Muscle layer of colon (tissue), 2 donors: ENCODE measurements around the gene NCOA6.

Experiments
- H3K27ac ChIP-seq: one replicate; pipeline ENCODE4 v1.7.0; 2013; ENCODE audit warnings: low read depth, mild to moderate bottlenecking, low read length, moderate library complexity
- H3K27me3 ChIP-seq, 2 donors: one replicate each; pipeline ENCODE4 v1.7.0; 2013; ENCODE audit warnings: low read length in 2 of 2, mild to moderate bottlenecking in 2 of 2; ENCODE audit not compliant: insufficient read depth in 2 of 2, control insufficient read depth in 1 of 2
- H3K36me3 ChIP-seq: one replicate; pipeline ENCODE4 v1.7.0; 2013; ENCODE audit warnings: mild to moderate bottlenecking, low read length; ENCODE audit not compliant: insufficient read depth
- H3K4me1 ChIP-seq: one replicate; pipeline ENCODE4 v1.7.0; 2013; ENCODE audit warnings: mild to moderate bottlenecking, low read length; ENCODE audit not compliant: insufficient read depth
- H3K4me3 ChIP-seq, 2 donors: one replicate each; pipeline ENCODE4 v1.7.0; 2013; ENCODE audit warnings: low read length in 2 of 2, low read depth in 1 of 2, mild to moderate bottlenecking in 1 of 2, moderate library complexity in 1 of 2
- H3K9ac ChIP-seq: one replicate; pipeline ENCODE4 v1.7.0; 2013; ENCODE audit warnings: low read length
- H3K9me3 ChIP-seq: one replicate; pipeline ENCODE4 v1.7.0; 2013; ENCODE audit warnings: mild to moderate bottlenecking, low read length
- donor health status: abdominal sarcoma.
- donor health status: Adenocarcinoma of cecum.

The NCOA6 gene

GRCh38 chr20:34859826-34860545 is 34.5 kb upstream of the NCOA6 start:
- H3K27me3 ChIP-seq, result no peaks in the 10 kb centered on the region
- H3K4me3 ChIP-seq, result no peak overlapping the region
- no peak overlapping the region for H3K9ac ChIP-seq
- H3K4me1 ChIP-seq, result no peaks in the 10 kb centered on the region
- H3K27ac ChIP-seq, result no peak overlapping the region
- no peaks in the 10 kb centered on the region for H3K9me3 ChIP-seq
- peaks cover 21% of the 10 kb centered on the region for H3K36me3 ChIP-seq

GRCh38 chr20:34859367-34859766 is 33.9 kb upstream of the NCOA6 start:
- Histone ChIP-seq H3K4me3 (no peak overlapping the region), H3K4me1 (no peaks in the 10 kb centered on the region), H3K27me3 (no peaks in the 10 kb centered on the region), H3K36me3 (peaks cover 27% of the 10 kb centered on the region), H3K27ac (no peak overlapping the region), H3K9me3 (no peaks in the 10 kb centered on the region), H3K9ac (no peak overlapping the region)

- H3K9me3 ChIP-seq, result no peaks in the 10 kb centered on the region
- H3K9ac ChIP-seq, result no peak overlapping the region
- no peaks in the 10 kb centered on the region for H3K4me1 ChIP-seq
- H3K27ac ChIP-seq, result no peak overlapping the region
- H3K4me3 ChIP-seq, result no peak overlapping the region
- no peaks in the 10 kb centered on the region for H3K27me3 ChIP-seq
- peaks cover 57% of the 10 kb centered on the region for H3K36me3 ChIP-seq
Observed at GRCh38 chr20:34852298-34852697, 26.8 kb upstream of the NCOA6 start.

- H3K27ac ChIP-seq, result no peak overlapping the region
Observed at GRCh38 chr20:34850969-34851368, 25.5 kb upstream of the NCOA6 start.

GRCh38 chr20:34849778-34850177 is 24.3 kb upstream of the NCOA6 start:
- no peak overlapping the region for H3K9ac ChIP-seq
- no peaks in the 10 kb centered on the region for H3K4me1 ChIP-seq
- no peak overlapping the region for H3K27ac ChIP-seq
- H3K27me3 ChIP-seq, result no peaks in the 10 kb centered on the region
- no peak overlapping the region for H3K4me3 ChIP-seq
- peaks cover 50% of the 10 kb centered on the region for H3K36me3 ChIP-seq
- no peaks in the 10 kb centered on the region for H3K9me3 ChIP-seq

More at GRCh38 chr20:34850969-34851368, 25.5 kb upstream of the NCOA6 start:
- no peak overlapping the region for H3K9ac ChIP-seq
- no peaks in the 10 kb centered on the region for H3K27me3 ChIP-seq
- no peaks in the 10 kb centered on the region for H3K4me1 ChIP-seq
- H3K4me3 ChIP-seq, result no peak overlapping the region
- H3K9me3 ChIP-seq, result no peaks in the 10 kb centered on the region
- peaks cover 53% of the 10 kb centered on the region for H3K36me3 ChIP-seq

GRCh38 chr20:34848597-34848996 is 23.1 kb upstream of the NCOA6 start:
- no peak overlapping the region for H3K4me3 ChIP-seq
- H3K27ac ChIP-seq, result no peak overlapping the region
- no peaks in the 10 kb centered on the region for H3K27me3 ChIP-seq
- no peaks in the 10 kb centered on the region for H3K9me3 ChIP-seq
- H3K9ac ChIP-seq, result no peak overlapping the region
- H3K36me3 ChIP-seq, result peaks cover 42% of the 10 kb centered on the region
- H3K4me1 ChIP-seq, result no peaks in the 10 kb centered on the region

- Histone ChIP-seq H3K36me3 (peaks cover 5% of the 10 kb centered on the region), H3K4me3 (no peak overlapping the region), H3K27me3 (no peaks in the 10 kb centered on the region), H3K4me1 (no peaks in the 10 kb centered on the region), H3K27ac (no peak overlapping the region), H3K9me3 (no peaks in the 10 kb centered on the region), H3K9ac (no peak overlapping the region)
Observed at GRCh38 chr20:34843421-34843820, 18.0 kb upstream of the NCOA6 start.

GRCh38 chr20:34842143-34842542 is 16.7 kb upstream of the NCOA6 start:
- Histone ChIP-seq H3K4me1 (no peaks in the 10 kb centered on the region), H3K27me3 (no peaks in the 10 kb centered on the region), H3K36me3 (no peaks in the 10 kb centered on the region), H3K9me3 (no peaks in the 10 kb centered on the region), H3K9ac (no peak overlapping the region), H3K27ac (no peak overlapping the region), H3K4me3 (no peak overlapping the region)

GRCh38 chr20:34834459-34834893 is 9.0 kb upstream of the NCOA6 start:
- no peaks in the 10 kb centered on the region for H3K36me3 ChIP-seq
- H3K9me3 ChIP-seq, result no peaks in the 10 kb centered on the region
- no peaks in the 10 kb centered on the region for H3K27me3 ChIP-seq
- no peak overlapping the region for H3K27ac ChIP-seq
- no peak overlapping the region for H3K9ac ChIP-seq
- no peaks in the 10 kb centered on the region for H3K4me1 ChIP-seq
- H3K4me3 ChIP-seq, result no peak overlapping the region

GRCh38 chr20:34831936-34832335 is 6.5 kb upstream of the NCOA6 start:
- no peak overlapping the region for H3K4me3 ChIP-seq
- H3K36me3 ChIP-seq, result no peaks in the 10 kb centered on the region
- no peaks in the 10 kb centered on the region for H3K9me3 ChIP-seq
- no peaks in the 10 kb centered on the region for H3K4me1 ChIP-seq
- H3K9ac ChIP-seq, result no peak overlapping the region
- H3K27ac ChIP-seq, result no peak overlapping the region
- no peaks in the 10 kb centered on the region for H3K27me3 ChIP-seq

GRCh38 chr20:34829191-34829590 is 3.7 kb upstream of the NCOA6 start:
- Histone ChIP-seq H3K9ac (no peak overlapping the region), H3K27me3 (no peaks in the 10 kb centered on the region), H3K36me3 (no peaks in the 10 kb centered on the region), H3K4me1 (peaks cover 5% of the 10 kb centered on the region), H3K27ac (no peak overlapping the region), H3K9me3 (no peaks in the 10 kb centered on the region), H3K4me3 (no peak overlapping the region)
